SKM-1 treated with dmso at 0.1 percent for 144 hours (cell line): Measurements from ENCODE around the gene SPIN1.

Experiments used
- DNase-seq: peaks from one replicate; lab custom pipeline; 2025; ENCODE audit not compliant: unreplicated experiment; lab: John Stamatoyannopoulos, UW

Gene SPIN1

GRCh38 chr9:88433583-88434255 lies 45.5 kb downstream of the SPIN1 start:
- no peak for DNase-seq

DNA sequence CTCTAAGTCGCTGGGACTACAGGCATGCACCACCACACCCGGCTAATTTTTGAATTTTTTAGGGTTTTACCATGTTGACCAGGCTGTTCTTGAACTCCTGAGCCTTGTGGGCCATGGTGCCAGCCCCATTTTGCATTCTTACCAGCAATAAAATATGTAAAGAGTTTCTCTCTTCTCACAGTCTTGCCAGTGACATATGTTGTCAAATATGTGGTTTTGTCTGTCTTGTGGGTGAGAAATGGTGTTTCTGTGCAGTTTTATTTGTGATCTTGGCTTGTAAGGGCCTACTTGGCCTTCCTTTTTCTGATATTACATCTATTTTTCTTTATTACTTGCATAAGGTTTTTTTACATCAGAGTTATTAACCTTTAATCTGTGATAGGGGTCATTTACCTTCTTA lies 47.1 kb downstream of the SPIN1 start:
- no peak for DNase-seq

DNA sequence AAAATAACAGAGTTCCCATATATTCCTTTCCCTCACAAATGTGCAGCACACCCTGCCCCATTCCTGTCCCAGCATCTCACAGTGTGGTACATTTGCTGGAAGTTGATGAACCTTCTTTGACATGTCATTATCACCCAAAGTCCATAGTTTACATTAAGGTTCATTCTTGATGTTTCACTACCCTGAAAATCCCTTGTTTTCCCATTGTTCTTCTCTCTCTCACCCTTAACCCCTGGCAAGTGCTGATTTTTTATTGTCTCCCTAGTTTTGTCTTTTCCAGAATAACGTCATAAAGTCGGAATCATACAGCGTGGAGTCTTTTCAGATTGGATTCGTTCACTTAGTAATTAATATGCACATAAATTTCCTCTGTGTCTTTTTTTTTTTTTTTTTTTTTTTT lies 48.1 kb downstream of the SPIN1 start:
- DNase-seq: no peak

GRCh38 chr9:88437210-88438146 lies 49.2 kb downstream of the SPIN1 start:
- DNase-seq: no peak

GRCh38 chr9:88438811-88439210 lies 50.6 kb downstream of the SPIN1 start:
- no peak for DNase-seq

- DNase-seq: no peak
Observed at GRCh38 chr9:88441301-88442007, 53.2 kb downstream of the SPIN1 start.

DNA sequence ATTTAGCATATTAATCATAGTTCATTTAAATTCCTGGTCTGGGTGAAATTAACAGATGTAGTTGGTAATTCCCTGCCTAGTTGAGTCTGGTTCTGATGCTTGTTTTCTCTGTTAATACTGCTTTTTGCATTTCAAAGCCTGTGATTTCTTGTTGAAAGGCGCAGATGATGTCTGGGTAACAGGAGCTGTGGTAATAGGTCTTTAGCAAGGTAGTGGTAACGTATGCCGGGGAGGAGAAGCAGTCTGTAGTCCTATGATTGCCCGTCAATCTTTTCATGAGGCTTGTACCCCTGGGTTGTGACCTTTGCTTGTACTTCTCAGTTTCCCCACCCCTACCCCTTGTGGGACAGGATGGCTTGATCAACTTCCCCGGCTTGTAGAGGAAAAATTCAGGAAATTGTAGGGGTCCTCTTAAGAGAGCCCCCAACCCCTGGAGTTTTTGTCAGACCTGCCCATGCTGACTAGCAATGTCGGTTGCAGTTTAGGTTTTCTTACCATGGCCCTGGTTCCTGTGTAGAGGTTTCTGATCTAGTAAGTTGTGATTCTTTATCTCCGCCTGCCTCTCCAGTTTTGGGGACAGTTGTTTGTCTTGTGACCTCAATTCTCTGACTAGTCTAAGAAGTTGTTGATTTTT lies 55.4 kb downstream of the SPIN1 start:
- DNase-seq: no peak

GRCh38 chr9:88446728-88447127 lies 58.5 kb downstream of the SPIN1 start:
- no peak for DNase-seq

GRCh38 chr9:88447431-88447830 lies 59.2 kb downstream of the SPIN1 start:
- DNase-seq: no peak

- DNase-seq: no peak
Observed at GRCh38 chr9:88451160-88451559, 62.9 kb downstream of the SPIN1 start.

- no peak for DNase-seq
Observed at GRCh38 chr9:88458716-88459465, 70.6 kb downstream of the SPIN1 start.

DNA sequence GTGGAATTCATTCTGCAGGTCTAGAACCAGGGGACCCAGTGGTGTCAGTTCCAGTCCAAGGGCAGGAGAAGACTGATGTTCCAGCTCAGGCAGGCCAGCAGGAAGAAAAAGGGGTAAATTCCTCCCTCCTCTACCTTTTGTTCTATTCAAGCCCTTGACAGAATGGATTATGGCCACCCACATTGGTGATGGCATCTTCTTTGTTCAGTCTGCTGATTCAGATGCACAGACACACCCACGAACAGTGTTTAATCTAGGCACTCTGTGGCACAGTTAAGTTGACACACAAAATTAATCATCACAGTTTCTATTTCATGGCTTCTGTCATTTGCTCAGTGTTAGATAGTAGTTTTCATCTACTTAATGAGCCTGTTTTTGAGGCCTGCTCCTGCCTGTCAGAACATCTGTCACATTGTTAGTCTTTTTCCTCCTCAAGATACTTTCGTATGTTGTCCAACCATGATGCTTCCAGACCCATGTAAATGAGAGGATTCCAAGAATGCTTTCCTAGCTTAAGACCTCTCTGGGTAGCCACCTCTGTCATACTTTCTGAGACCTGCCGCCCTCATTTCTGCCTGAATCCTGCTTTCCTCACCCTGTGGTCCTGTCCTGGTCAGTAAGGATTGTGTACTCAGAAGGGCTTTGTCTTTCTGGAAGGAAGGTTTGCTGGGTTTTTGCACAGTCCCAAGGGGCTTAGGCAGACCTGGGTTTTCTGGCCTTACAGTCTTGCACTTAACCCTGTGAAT lies 72.5 kb downstream of the SPIN1 start:
- no peak for DNase-seq

DNA sequence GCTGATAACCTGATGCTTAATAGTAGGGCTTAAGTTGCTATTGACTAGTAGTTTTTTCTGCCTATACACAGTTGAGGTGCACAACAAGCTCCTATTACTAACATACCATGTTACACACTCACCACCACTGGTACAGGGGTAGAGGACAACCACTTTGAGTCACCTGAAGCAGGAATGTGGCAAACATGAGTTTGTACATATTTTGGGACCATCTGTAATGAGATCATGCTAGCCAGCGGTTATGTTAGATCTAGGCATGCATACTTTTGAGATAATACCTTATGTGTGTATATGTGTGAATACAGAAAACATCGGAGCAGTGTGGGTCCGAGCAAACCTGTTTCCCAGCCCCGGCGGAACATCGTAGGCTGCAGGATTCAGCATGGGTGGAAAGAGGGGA lies 73.9 kb downstream of the SPIN1 start:
- no peak for DNase-seq

GRCh38 chr9:88464851-88465250 lies 76.6 kb downstream of the SPIN1 start:
- DNase-seq: no peak

DNA sequence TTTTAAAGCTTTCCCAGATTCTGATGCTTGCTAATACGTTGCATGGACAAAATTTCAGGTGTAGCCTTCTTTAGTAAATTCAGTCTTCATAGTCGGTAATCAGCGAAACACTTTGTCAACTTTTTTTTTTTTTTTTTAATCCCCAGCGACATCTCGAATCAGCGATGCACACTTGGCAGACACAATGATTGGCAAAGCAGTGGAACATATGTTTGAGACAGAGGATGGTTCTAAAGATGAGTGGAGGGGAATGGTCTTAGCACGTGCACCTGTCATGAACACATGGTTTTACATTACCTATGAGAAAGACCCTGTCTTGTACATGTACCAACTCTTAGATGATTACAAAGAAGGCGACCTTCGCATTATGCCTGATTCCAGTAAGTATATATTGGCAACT lies 80.0 kb downstream of the SPIN1 start:
- no peak for DNase-seq

GRCh38 chr9:88476491-88477271 lies 88.4 kb downstream of the SPIN1 start:
- DNase-seq: no peak

DNA sequence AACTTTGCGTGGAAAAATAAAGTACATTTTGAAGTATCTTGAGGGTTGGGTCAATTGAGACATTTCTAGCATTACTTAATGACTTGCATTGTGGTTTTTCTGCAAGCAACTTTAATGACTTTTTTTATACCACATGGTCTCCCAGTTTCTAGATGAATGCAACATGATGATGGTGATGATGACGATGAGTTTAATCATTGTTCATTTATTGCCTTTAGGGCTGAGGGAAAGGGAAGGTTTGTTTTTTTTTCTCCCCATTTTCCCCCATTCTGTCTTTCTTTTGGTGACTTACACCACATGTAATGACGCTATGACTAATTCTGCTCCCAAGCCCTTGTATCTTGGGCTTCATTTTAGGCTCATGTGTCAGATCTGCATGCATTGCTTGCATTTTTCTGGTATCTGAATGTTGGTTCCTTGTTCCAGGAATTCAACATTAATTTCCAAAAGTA lies 89.1 kb downstream of the SPIN1 start:
- DNase-seq: no peak

- DNase-seq: no peak
Observed at GRCh38 chr9:88478246-88478645, 90.0 kb downstream of the SPIN1 start.

GRCh38 chr9:88481933-88482332 lies 93.7 kb downstream of the SPIN1 start:
- DNase-seq: no peak
